Measurements from ENCODE around the gene TMEM87B.
A peak's percentile ranks its signal among the peaks of the same experiment; 100 is the strongest.

TMEM87B gene

DNA sequence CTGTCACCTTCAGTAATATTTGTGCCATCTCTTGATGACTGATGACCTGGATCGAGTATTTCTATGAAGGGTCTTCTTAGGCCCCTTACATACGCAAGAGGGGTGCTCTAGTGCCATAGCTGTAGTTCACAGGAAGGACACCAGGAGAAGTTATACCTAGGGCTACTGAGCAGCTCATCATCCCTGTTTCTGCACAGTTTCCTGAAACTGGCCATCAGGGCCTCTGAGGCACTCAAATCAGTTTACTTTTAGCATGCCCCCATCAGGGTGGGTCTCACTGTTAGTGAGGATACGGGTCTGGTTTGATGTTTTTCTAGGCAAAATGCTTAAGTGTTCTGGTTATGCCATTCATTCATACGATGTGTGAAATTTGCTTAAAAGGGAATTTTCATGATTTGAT, 63.1 kb downstream of the TMEM87B start:
- no peak for DNase-seq (ENCODE audit: low read depth)

DNA sequence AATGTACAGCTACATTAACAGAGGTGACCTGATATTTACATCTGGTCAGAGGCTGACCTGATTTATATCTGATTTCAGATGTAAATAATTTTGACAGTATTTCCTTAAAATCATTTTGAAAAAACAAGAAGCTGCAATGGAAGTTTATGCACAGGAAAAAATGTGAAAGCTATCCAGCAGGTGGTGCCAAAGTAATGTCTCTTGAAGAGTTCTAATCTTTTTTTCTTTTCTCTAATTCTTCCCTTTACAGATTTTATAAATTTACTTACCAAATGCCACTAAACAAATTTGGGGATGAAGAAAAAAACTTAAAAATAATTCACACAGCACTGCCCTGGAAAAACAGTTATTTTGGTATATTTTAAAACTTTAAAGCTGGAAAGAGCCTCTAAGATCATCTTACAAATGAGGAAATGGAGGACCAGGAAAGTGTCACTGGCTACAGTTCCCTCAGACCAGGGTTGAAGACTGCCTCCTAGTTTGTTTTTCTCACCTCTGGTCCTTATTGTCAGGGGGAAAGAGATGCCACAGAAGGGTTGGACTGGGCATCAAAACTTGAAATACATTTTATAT, 66.7 kb downstream of the TMEM87B start:
- TF ChIP-seq, protein P1, sequence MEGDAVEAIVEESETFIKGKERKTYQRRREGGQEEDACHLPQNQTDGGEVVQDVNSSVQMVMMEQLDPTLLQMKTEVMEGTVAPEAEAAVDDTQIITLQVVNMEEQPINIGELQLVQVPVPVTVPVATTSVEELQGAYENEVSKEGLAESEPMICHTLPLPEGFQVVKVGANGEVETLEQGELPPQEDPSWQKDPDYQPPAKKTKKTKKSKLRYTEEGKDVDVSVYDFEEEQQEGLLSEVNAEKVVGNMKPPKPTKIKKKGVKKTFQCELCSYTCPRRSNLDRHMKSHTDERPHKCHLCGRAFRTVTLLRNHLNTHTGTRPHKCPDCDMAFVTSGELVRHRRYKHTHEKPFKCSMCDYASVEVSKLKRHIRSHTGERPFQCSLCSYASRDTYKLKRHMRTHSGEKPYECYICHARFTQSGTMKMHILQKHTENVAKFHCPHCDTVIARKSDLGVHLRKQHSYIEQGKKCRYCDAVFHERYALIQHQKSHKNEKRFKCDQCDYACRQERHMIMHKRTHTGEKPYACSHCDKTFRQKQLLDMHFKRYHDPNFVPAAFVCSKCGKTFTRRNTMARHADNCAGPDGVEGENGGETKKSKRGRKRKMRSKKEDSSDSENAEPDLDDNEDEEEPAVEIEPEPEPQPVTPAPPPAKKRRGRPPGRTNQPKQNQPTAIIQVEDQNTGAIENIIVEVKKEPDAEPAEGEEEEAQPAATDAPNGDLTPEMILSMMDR (IDR thresholded peaks at IDR 0.05; ENCODE audit: low read depth, low read length, missing control alignments): peak; percentile 52
- no peak for DNase-seq (ENCODE audit: low read depth)
- H3K4me3 ChIP-seq (ENCODE audit: low read depth, low read length): no peak overlapping the region

More for the DNA sequence above, 63.1 kb downstream of the TMEM87B start:
- no peak overlapping the region for H3K4me3 ChIP-seq (ENCODE audit: low read depth, low read length)
- TF ChIP-seq, protein P1 (IDR thresholded peaks at IDR 0.05; ENCODE audit: low read depth, low read length, missing control alignments): no peak

DNA sequence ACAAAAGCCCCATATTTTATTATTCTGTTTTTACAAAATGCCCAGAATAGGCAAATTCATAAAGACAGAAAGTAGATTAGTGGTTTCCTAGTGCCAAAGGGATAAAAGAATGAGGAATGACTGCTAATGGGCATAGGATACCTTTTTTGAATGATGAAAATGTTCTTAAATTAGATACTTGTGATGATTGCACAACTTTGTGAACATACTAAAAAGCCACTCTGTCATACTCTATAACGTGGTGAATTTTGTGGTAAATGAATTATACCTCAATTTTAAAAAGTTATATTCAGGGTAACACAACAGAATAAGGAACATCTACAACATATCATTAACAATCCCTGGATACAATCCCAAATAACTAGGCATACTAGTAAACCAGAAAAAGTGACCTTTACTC, 74.0 kb downstream of the TMEM87B start:
- no peak for DNase-seq (ENCODE audit: low read depth)
- TF ChIP-seq, protein P1 (IDR thresholded peaks at IDR 0.05; ENCODE audit: low read depth, low read length, missing control alignments): no peak
- no peak overlapping the region for H3K4me3 ChIP-seq (ENCODE audit: low read depth, low read length)

DNA sequence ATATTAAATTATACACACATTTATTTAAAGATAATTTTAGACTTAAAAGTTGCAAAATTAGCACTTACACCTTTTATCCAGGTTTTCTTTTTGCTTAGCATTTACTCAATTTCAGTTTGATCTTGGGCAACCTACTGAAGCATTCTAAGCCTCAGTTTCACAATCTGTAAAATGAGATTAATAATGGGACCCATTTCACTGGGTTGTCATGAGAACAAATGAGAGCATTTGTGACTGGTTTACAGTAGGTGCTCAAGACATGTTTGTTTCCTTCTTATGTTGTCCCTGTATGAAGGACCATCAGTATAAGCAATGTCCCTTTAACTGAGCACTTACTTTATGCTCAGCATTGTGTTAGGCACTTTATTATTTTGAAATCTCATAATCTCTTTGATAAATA, 78.3 kb downstream of the TMEM87B start:
- H3K4me3 ChIP-seq (ENCODE audit: low read depth, low read length): no peak overlapping the region
- DNase-seq (ENCODE audit: low read depth): no peak
- TF ChIP-seq, protein P1 (IDR thresholded peaks at IDR 0.05; ENCODE audit: low read depth, low read length, missing control alignments): no peak

DNA sequence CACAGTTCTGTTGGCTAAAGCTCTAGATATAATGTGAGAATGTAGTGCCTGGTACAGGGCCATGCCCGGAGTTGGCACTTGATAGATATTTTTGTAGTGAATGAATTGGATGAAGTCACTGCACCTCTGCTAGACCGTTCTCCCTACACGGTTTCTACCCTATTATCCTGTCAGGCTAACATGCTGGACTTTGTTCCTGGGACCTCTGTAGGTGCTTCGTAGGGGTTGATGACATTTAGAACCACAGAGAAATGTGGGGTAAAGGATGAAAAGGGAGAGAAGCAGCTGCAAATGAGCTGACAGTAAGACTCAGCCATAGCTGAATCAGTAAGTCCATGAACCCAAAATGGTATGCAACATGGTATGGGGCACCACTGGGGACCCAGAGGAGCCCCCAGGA, 79.1 kb downstream of the TMEM87B start:
- TF ChIP-seq, protein P1 (IDR thresholded peaks at IDR 0.05; ENCODE audit: low read depth, low read length, missing control alignments): no peak
- no peak for DNase-seq (ENCODE audit: low read depth)
- no peak overlapping the region for H3K4me3 ChIP-seq (ENCODE audit: low read depth, low read length)

DNA sequence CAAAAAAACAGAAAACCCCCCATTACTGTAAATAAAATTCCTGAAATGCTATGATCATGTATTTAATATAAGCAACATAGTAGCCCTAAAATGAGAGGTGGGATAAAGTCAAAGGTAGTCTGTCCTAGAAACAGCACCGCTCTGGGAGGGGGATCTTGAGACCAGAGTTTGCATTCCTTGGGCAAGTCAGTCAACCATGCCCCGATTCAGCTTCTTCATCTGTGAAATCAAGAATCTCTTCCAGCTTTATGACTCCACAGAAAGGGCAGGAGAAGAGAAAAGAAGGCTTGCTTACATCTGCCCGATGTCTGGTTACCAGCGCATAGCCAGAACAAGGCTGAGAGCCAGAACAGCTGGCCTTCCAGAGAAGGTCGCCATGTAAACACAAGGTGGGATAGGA, 81.0 kb downstream of the TMEM87B start:
- DNase-seq (ENCODE audit: low read depth): no peak
- TF ChIP-seq, protein P1 (IDR thresholded peaks at IDR 0.05; ENCODE audit: low read depth, low read length, missing control alignments): no peak
- no peak overlapping the region for H3K4me3 ChIP-seq (ENCODE audit: low read depth, low read length)

DNA sequence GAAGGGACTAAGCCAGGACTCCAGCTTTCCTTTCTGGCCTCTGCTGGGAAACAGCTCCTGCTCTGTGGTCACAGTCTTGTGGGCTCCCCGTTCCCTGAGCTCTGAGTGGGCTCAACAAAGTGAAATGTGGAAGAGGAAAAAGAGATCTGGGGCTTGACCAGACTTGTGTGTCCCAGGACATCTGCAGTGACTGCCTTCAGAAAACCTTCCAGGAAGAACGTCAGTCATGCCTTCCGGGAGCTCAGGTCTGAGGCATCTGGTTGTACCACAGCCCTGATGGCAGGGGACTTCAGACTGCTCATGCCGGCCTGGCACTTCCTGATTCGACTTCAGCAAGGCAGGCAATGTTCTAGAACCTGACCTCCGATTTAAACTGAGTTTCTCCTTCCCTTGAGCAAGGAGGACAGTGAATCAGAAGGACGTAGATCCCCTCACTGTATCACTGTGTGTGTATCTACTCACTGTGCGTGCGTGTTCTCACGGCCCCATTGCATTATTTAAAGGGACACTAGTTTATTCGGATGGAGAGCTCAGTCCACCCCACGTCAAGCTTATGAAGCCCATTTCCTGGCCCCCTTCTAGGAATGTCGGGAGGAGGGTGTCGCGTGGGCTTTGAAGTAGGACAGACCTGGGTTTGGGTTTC, 82.6 kb downstream of the TMEM87B start:
- H3K4me3 ChIP-seq (ENCODE audit: low read depth, low read length): peak overlapping the region; percentile 51
- DNase-seq (ENCODE audit: low read depth): no peak
- TF ChIP-seq, protein P1 (IDR thresholded peaks at IDR 0.05; ENCODE audit: low read depth, low read length, missing control alignments): no peak
